Prostate gland (tissue), 2 donors: Measurements from ENCODE around the gene DNAJA2. TPM values are rescaled to one million over a fixed set of nuclear protein-coding genes. Genes with fewer than 3 reads are reported as not detected.

Experiments used
- DNase-seq: peaks from one replicate; pipeline ENCODE4 v3.0.0-alpha.2; 2019; ENCODE audit warnings: low spot score
- H3K27ac ChIP-seq, 2 donors: fragments of 200-600 bp; sonication (generic); 2 replicates each; pipeline ENCODE4 v1.5.1; 2017 to 2019
- H3K27me3 ChIP-seq: fragments of 200-600 bp; sonication (generic); replicated peaks from 2 replicates; pipeline ENCODE4 v1.5.1; 2019; ENCODE audit not compliant: insufficient read depth
- H3K36me3 ChIP-seq, 2 donors: fragments of 200-600 bp; sonication (generic); 1 replicate in 1 of 2; 2 replicates in 1 of 2; pipeline versions ENCODE4 v1.5.1 to v1.8.1; 2017 to 2019
- H3K4me1 ChIP-seq: fragments of 200-600 bp; sonication (generic); replicated peaks from 2 replicates; pipeline ENCODE4 v1.5.1; 2019
- H3K4me3 ChIP-seq, 2 donors: fragments of 200-600 bp; sonication (generic); 2 replicates each; pipeline ENCODE4 v1.5.1; 2017 to 2019
- H3K9me3 ChIP-seq: fragments of 200-600 bp; sonication (generic); 2 replicates; pipeline ENCODE4 v1.5.1; 2017
- CTCF ChIP-seq, 4 experiments: fragments of 200-600 bp in 2 of 4; fragments of 450-650 bp in 2 of 4; sonication (generic) in 2 of 4; IDR thresholded peaks; 1 replicate in 3 of 4; 2 replicates in 1 of 4; pipeline ENCODE4 v1.5.1; 2016 to 2019; ENCODE audit warnings: antibody characterized with exemption in 4 of 4, mild to moderate bottlenecking in 2 of 4, moderate library complexity in 2 of 4
- POLR2A ChIP-seq: fragments of 450-650 bp; IDR thresholded peaks from one replicate; pipeline ENCODE4 v1.6.1; 2016; ENCODE audit warnings: antibody characterized with exemption, mild to moderate bottlenecking
- POLR2AphosphoS5 ChIP-seq: sonication (generic); formaldehyde crosslinking; IDR thresholded peaks from one replicate; pipeline ENCODE4 v1.6.1; 2017; ENCODE audit warnings: antibody characterized with exemption
- WGBS: methylation state at CpG from one replicate; pipeline ENCODE4 v1.1.5; 2018; 5-methylcytosine and 5-hydroxymethylcytosine counted together
- intact Hi-C: fragments of 100-400 bp; cut with DNase I; formaldehyde crosslinking; loops from one replicate; pipeline ENCODE4 v1.14.2; 2022
- total RNA-seq, 2 donors: library from RNA; depleted of rRNA; stranded (reverse); fragments of >200 nt; gene quantifications; one replicate each; pipeline ENCODE4 v1.1.0, GENCODE V29; 2016

DNAJA2 gene
- total RNA-seq: 10 to 100 TPM; 41.1 to 64.4 TPM

DNA sequence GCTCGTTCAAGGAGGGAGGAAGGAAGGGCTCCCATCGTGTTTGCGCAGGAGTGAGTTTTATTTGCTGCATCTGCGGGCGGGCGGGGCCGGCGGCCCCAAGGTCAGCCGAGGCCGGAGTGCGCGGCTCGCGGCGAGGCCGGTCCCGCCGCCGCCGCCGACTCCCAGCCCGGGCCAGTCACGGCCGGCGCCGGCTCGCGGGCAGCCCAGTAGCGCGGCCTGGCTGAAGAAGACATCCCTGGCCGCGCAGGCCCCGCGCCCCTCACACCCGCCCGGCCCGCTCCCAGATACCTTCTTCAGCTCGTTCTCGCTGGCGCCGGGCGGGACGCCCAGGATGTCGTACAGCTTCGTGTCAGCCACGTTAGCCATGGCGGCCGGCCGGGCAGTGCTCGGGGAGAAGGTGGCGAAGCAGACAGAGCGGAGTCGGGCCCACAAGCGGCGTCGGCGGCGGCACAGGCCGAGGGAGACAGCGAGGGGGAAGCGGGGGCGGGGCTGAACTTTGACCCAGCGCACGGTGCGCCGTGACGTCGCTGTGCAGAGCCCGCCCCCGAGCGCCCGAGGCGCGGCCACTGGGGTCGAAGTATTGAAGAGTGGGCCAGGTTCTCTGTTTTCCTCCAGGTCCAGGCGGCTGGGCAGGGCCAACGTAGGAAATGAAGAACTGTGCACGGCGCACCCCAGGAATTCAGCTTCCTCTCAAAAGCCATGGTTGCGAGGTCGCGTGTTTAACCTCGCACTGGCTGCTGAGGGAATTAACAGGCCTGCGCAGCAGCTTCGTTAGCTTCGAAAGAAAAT, at the start of gene DNAJA2:
Gene DNAJA2, minus strand, starts transcription at position 468 of the 789 bp plus-strand sequence. Its CDS starts 102 bp downstream, at position 366.
- H3K36me3 ChIP-seq: no peaks in the 10 kb centered on the region
- TF ChIP-seq POLR2AphosphoS5: peak; percentile 86
- TF ChIP-seq POLR2A: peak; percentile 85
- TF ChIP-seq CTCF (IDR thresholded peaks at IDR 0.05): peak in 2 of 4 experiments; percentile 19 to 23
- DNase-seq: peak; percentile 86
- intact Hi-C loops: loop anchor here (10.0 kb wide), 1 partner anchor 1411 kb away; the partner anchor contains the start of gene SIAH1
- peaks cover 7% of the 10 kb centered on the region for H3K4me1 ChIP-seq
- H3K9me3 ChIP-seq: no peaks in the 10 kb centered on the region
- no peaks in the 10 kb centered on the region for H3K27me3 ChIP-seq
- peak within 1 kb of the TSS; percentile 80 to 86 for H3K4me3 ChIP-seq
- peak within 1 kb of the TSS; percentile 97 for H3K27ac ChIP-seq
- WGBS: under 1% methylated on average over 36 of the region's 86 CpGs

GRCh38 chr16:47019568-47019967, 46.1 kb upstream of the DNAJA2 start:
- Histone ChIP-seq H3K4me3 (no peak overlapping the region), H3K4me1 (no peaks in the 10 kb centered on the region), H3K27ac (no peak overlapping the region), H3K27me3 (no peaks in the 10 kb centered on the region), H3K36me3 (no peaks in the 10 kb centered on the region), H3K9me3 (no peaks in the 10 kb centered on the region)
- TF ChIP-seq POLR2AphosphoS5: no peak
- TF ChIP-seq POLR2A: no peak
- no peak for TF ChIP-seq CTCF (IDR thresholded peaks at IDR 0.05)
- intact Hi-C loops: no loop called here
- DNase-seq: no peak
- 73% methylated on average over 2 of the region's 2 CpGs for WGBS

DNA sequence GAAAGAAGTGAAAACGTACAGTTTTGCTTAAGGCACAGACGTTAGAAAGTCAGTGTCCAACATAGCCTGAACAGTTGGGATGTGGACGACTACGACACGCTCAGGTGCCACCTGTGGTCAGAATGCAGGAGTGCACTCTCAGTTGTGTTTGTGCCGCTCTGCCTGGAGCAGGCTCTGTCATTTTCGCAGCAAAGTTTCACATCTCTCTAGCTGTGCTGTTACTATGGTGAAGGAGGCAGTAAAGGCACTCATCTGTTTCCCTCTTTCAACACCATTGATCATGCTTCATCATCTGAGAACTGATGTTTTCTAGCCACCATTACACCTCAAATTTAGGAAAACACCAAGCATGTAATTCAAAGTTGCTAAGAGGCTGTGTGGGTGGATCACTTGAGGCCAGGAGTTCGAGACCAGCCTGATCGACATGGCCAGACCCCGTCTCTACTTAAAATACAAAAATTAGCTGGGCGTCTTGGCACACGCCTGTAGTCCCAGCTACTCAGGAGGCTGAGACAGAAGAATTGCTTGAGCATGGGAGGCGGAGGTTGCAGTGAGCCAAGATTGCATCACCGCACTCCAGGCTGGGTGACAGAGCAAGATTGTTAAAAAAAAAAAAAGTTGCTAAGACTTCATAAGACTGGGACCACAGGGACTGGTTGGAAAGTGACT, 44.9 kb upstream of the DNAJA2 start:
- TF ChIP-seq POLR2AphosphoS5 (peak; percentile 35), POLR2A (no peak), CTCF (IDR thresholded peaks at IDR 0.05) (peak in 3 of 4 experiments; percentile 41 to 60 (median 50))
- H3K9me3 ChIP-seq: no peaks in the 10 kb centered on the region
- DNase-seq: peak; percentile 55
- no peak overlapping the region for H3K4me3 ChIP-seq
- no peaks in the 10 kb centered on the region for H3K27me3 ChIP-seq
- no peak overlapping the region for H3K27ac ChIP-seq
- no peaks in the 10 kb centered on the region for H3K4me1 ChIP-seq
- intact Hi-C loops: no loop called here
- 50% methylated on average over 14 of the region's 14 CpGs for WGBS
- no peaks in the 10 kb centered on the region for H3K36me3 ChIP-seq

DNA sequence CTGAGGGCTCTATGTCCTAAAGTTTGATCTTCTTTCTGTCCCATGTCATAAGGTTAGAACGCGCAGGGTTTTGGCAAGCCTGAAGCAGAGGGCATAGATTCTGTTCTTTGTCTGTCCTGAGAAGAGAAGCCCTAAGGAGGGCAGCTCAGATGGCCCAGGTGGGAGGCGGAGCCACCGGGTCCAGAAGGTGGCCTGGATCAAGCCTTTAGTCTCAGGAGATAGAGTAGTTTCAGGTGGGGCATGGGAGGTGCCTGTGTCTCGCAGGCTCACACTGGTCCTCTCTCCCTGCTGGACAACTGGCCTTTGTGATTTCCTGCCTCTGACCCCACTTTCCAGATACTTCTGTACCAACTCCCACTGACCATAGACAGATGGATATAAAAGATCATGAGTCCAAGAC, 44.2 kb upstream of the DNAJA2 start:
- Histone ChIP-seq H3K4me3 (no peak overlapping the region), H3K27ac (no peak overlapping the region), H3K9me3 (no peaks in the 10 kb centered on the region), H3K36me3 (no peaks in the 10 kb centered on the region), H3K4me1 (no peaks in the 10 kb centered on the region), H3K27me3 (no peaks in the 10 kb centered on the region)
- TF ChIP-seq CTCF (IDR thresholded peaks at IDR 0.05) (no peak), POLR2AphosphoS5 (no peak), POLR2A (no peak)
- no peak for DNase-seq
- WGBS: 87% methylated on average over 5 of the region's 5 CpGs
- intact Hi-C loops: no loop called here
